IMR-90 (cell line): ENCODE measurements around the gene SDHB. TPM values are rescaled to one million over a fixed set of nuclear protein-coding genes. Genes with fewer than 3 reads are reported as not detected.

Experiments
- ATAC-seq: fragments of 200-7000 bp; cut with Tn5 transposase; 2 replicates; pipeline ENCODE4 v1.9.1; 2020; ENCODE audit warnings: low read depth, mild to moderate bottlenecking, moderate library complexity
- BruUV-seq: library from RNA; stranded (reverse); fragments of 400-500 nt; replicated peaks from 2 replicates; lab custom pipeline; 2021; lab: Mats Ljungman, UMichigan
- CTCF ChIA-PET: fragments of 300-600 bp; formaldehyde crosslinking; extraction: SDS; loops from one replicate; lab custom pipeline; 2021; ENCODE audit warnings: antibody characterized with exemption; lab: Yijun Ruan, JAX
- POLR2A ChIA-PET: fragments of 300-600 bp; sonication (Branson Sonifier 250); formaldehyde crosslinking; loops from one replicate; lab custom pipeline; 2022; ENCODE audit warnings: antibody characterized with exemption; ENCODE audit not compliant: unreplicated experiment; lab: Charles Lee
- DNase-seq: peaks from one replicate; pipeline ENCODE4 v3.0.0; 2013
- H2AFZ ChIP-seq: replicated peaks from 2 replicates; pipeline ENCODE3; 2013; ENCODE audit warnings: low read length, mild to moderate bottlenecking; ENCODE audit not compliant: poor library complexity
- H2AK5ac ChIP-seq: 2 replicates; pipeline ENCODE4 v1.6.1; 2013; ENCODE audit warnings: low read depth, low read length, inconsistent platforms
- H2AK9ac ChIP-seq: replicated peaks from 2 replicates; pipeline ENCODE3; 2013; ENCODE audit warnings: mild to moderate bottlenecking, low read depth, low read length, moderate library complexity; ENCODE audit not compliant: poor library complexity
- H2BK120ac ChIP-seq: 2 replicates; pipeline ENCODE4 v1.6.1; 2013; ENCODE audit warnings: low read depth, low read length, inconsistent platforms
- H2BK15ac ChIP-seq: 3 replicates; pipeline ENCODE4 v1.6.1; 2013; ENCODE audit warnings: low read depth, low read length, inconsistent platforms
- H2BK20ac ChIP-seq: 2 replicates; pipeline ENCODE4 v1.6.1; 2013; ENCODE audit warnings: low read depth, mild to moderate bottlenecking, inconsistent platforms, low read length, moderate library complexity
- H2BK5ac ChIP-seq: 2 replicates; pipeline ENCODE4 v1.6.1; 2013; ENCODE audit warnings: mild to moderate bottlenecking, low read depth, low read length, inconsistent platforms; ENCODE audit not compliant: poor library complexity, severe bottlenecking
- H3K14ac ChIP-seq: replicated peaks from 2 replicates; pipeline ENCODE4 v1.6.1; 2013; ENCODE audit warnings: low read depth, low read length, inconsistent platforms
- H3K18ac ChIP-seq: 2 replicates; pipeline ENCODE4 v1.6.1; 2013; ENCODE audit warnings: low read depth, low read length, control low read depth
- H3K23ac ChIP-seq: 2 replicates; pipeline ENCODE4 v1.6.1; 2013; ENCODE audit warnings: low read depth, low read length, inconsistent platforms
- H3K27ac ChIP-seq: 2 replicates; pipeline ENCODE4 v1.5.1; 2013; ENCODE audit warnings: mild to moderate bottlenecking, control low read depth, low read length; ENCODE audit not compliant: insufficient read depth
- H3K27me3 ChIP-seq: 2 replicates; pipeline ENCODE4 v1.6.1; 2013; ENCODE audit warnings: low read length; ENCODE audit not compliant: control insufficient read depth, insufficient read depth
- H3K36me3 ChIP-seq: 2 replicates; pipeline ENCODE4 v1.6.1; 2013; ENCODE audit warnings: low read length, mixed read lengths; ENCODE audit not compliant: control insufficient read depth, insufficient read depth
- H3K4ac ChIP-seq: 2 replicates; pipeline ENCODE4 v1.6.1; 2013; ENCODE audit warnings: low read depth, low read length, inconsistent platforms
- H3K4me1 ChIP-seq: 2 replicates; pipeline ENCODE4 v1.6.1; 2013; ENCODE audit warnings: low read length, mixed read lengths; ENCODE audit not compliant: control insufficient read depth, insufficient read depth
- H3K4me2 ChIP-seq: 2 replicates; pipeline ENCODE4 v1.6.1; 2013; ENCODE audit warnings: low read depth, mild to moderate bottlenecking, control low read depth, low read length, moderate library complexity
- H3K4me3 ChIP-seq: 2 replicates; pipeline ENCODE4 v1.5.1; 2013; ENCODE audit warnings: low read depth, mild to moderate bottlenecking, control low read depth, low read length, moderate library complexity; ENCODE audit not compliant: insufficient read depth
- H3K56ac ChIP-seq: 2 replicates; pipeline ENCODE4 v1.6.1; 2013; ENCODE audit warnings: low read length, inconsistent platforms; ENCODE audit not compliant: insufficient read depth; ENCODE audit errors: extremely low read depth
- H3K79me1 ChIP-seq, 2 experiments: 2 replicates each; pipeline ENCODE4 v1.6.1; 2013; ENCODE audit warnings: low read length in 2 of 2, inconsistent platforms in 1 of 2, low read depth in 1 of 2
- H3K9ac ChIP-seq: 2 replicates; pipeline ENCODE4 v1.6.1; 2013; ENCODE audit warnings: low read depth, low read length, control low read depth
- H3K9me1 ChIP-seq: 2 replicates; pipeline ENCODE4 v1.6.1; 2013; ENCODE audit warnings: low read length, inconsistent platforms; ENCODE audit not compliant: insufficient read depth
- H3K9me3 ChIP-seq: 2 replicates; pipeline ENCODE4 v1.6.1; 2013; ENCODE audit warnings: low read length; ENCODE audit not compliant: control insufficient read depth, insufficient read depth
- H4K20me1 ChIP-seq: 2 replicates; pipeline ENCODE4 v1.6.1; 2013; ENCODE audit warnings: low read length, inconsistent platforms; ENCODE audit not compliant: insufficient read depth
- H4K5ac ChIP-seq: 2 replicates; pipeline ENCODE4 v1.6.1; 2013; ENCODE audit warnings: mild to moderate bottlenecking, low read depth, low read length, control low read depth
- H4K8ac ChIP-seq, 2 experiments: 2 replicates each; pipeline ENCODE4 v1.6.1; 2013; ENCODE audit warnings: low read depth in 2 of 2, low read length in 2 of 2, control low read depth in 1 of 2, inconsistent platforms in 1 of 2
- H4K91ac ChIP-seq: 2 replicates; pipeline ENCODE4 v1.6.1; 2013; ENCODE audit warnings: low read depth, low read length, inconsistent platforms; ENCODE audit not compliant: insufficient read depth
- BHLHE40 ChIP-seq: fragments of 150-350 bp; IDR thresholded peaks from 2 replicates; pipeline ENCODE4 v1.6.1; 2016; ENCODE audit warnings: mild to moderate bottlenecking, low read depth, low read length
- CEBPB ChIP-seq: IDR thresholded peaks from 2 replicates; pipeline ENCODE4 v1.6.1; 2012; ENCODE audit warnings: low read depth, low read length, improper control_type of control experiment
- CHD1 ChIP-seq: IDR thresholded peaks from 2 replicates; pipeline ENCODE4 v1.6.1; 2012; ENCODE audit warnings: low read depth, low read length, improper control_type of control experiment
- CTCF ChIP-seq: conservative IDR thresholded peaks from 2 replicates; pipeline ENCODE4 v1.5.1; 2012; ENCODE audit warnings: mild to moderate bottlenecking, low read depth, low read length, improper control_type of control experiment
- ELK1 ChIP-seq: fragments of 150-350 bp; IDR thresholded peaks from 2 replicates; pipeline ENCODE4 v1.6.1; 2016; ENCODE audit warnings: low read depth, mild to moderate bottlenecking, low read length, moderate library complexity, borderline replicate concordance
- FOS ChIP-seq: fragments of 150-350 bp; IDR thresholded peaks from 2 replicates; pipeline ENCODE4 v1.6.1; 2016; ENCODE audit warnings: low read depth, low read length
- MAFK ChIP-seq: IDR thresholded peaks from 2 replicates; pipeline ENCODE4 v1.6.1; 2012; ENCODE audit warnings: low read depth, low read length, improper control_type of control experiment
- MAZ ChIP-seq: IDR thresholded peaks from 2 replicates; pipeline ENCODE4 v1.6.1; 2012; ENCODE audit warnings: low read depth, mild to moderate bottlenecking, low read length, improper control_type of control experiment, moderate library complexity, borderline replicate concordance
- MXI1 ChIP-seq: IDR thresholded peaks from 2 replicates; pipeline ENCODE4 v1.6.1; 2012; ENCODE audit warnings: low read depth, mild to moderate bottlenecking, low read length, moderate library complexity, borderline replicate concordance
- NFE2L2 ChIP-seq: fragments of 150-350 bp; IDR thresholded peaks from 2 replicates; pipeline ENCODE4 v1.6.1; 2016; ENCODE audit warnings: low read depth, mild to moderate bottlenecking, low read length
- POLR2A ChIP-seq: IDR thresholded peaks from 2 replicates; pipeline ENCODE4 v1.6.1; 2012; ENCODE audit warnings: mild to moderate bottlenecking, low read depth, low read length
- RAD21 ChIP-seq: IDR thresholded peaks from 2 replicates; pipeline ENCODE4 v1.6.1; 2012; ENCODE audit warnings: low read length, improper control_type of control experiment
- RFX5 ChIP-seq: IDR thresholded peaks from 2 replicates; pipeline ENCODE4 v1.8.0; 2012; ENCODE audit warnings: low read depth, mild to moderate bottlenecking, low read length, moderate library complexity
- SMC3 ChIP-seq: fragments of 150-350 bp; IDR thresholded peaks from 2 replicates; pipeline ENCODE4 v1.6.1; 2016; ENCODE audit warnings: low read depth, mild to moderate bottlenecking, antibody characterized with exemption, low read length, moderate library complexity
- USF2 ChIP-seq: fragments of 150-350 bp; IDR thresholded peaks from 2 replicates; pipeline ENCODE4 v1.6.1; 2017; ENCODE audit warnings: mild to moderate bottlenecking, antibody characterized with exemption, low read length, low read depth
- WGBS, 2 experiments: methylation state at CpG; one replicate each; pipeline versions ENCODE4 v1.1.5 to v1.1.7; 2013; ENCODE audit warnings: missing lambda C conversion rate in 2 of 2; ENCODE audit not compliant: insufficient read length in 1 of 2; ENCODE audit errors: extremely low coverage in 2 of 2; 5-methylcytosine and 5-hydroxymethylcytosine counted together
- dilution Hi-C: fragments of 300-500 bp; cut with HindIII; formaldehyde crosslinking; loops from one replicate; pipeline ENCODE4 v1.14.3; 2018; ENCODE audit warnings: low sequenced_read_pairs; ENCODE audit not compliant: unreplicated experiment
- in situ Hi-C: fragments of 300-500 bp; cut with MboI; formaldehyde crosslinking; loops from 3 replicates; pipeline ENCODE4 v1.14.3; 2019; ENCODE audit warnings: low sequenced_read_pairs, inconsistent platforms, mixed read lengths
- intact Hi-C: fragments of 100-400 bp; cut with micrococcal nuclease; formaldehyde crosslinking; loops from 2 replicates; pipeline ENCODE4 v1.10.0; 2022
- polyA plus RNA-seq, 3 experiments: library from polyadenylated mRNA; depleted of rRNA; stranded (reverse); fragments of >200 nt; gene quantifications; 2 replicates each; pipeline ENCODE4 v1.2.3, GENCODE V29; 2012; ENCODE audit warnings: low replicate concordance in 1 of 3
- total RNA-seq: library from RNA; depleted of rRNA; stranded (reverse); fragments of >200 nt; gene quantifications from 2 replicates; pipeline ENCODE4 v1.2.3, GENCODE V29; 2012

The SDHB gene
- total and polyA plus RNA-seq, 2 of the 4 experiments (the other 2 are of a cell fraction): 122 to 206 TPM

GRCh38 chr1:16970132-16970910 is 83.5 kb downstream of the SDHB start:
- ChIA-PET CTCF (no interaction called here), POLR2A (no interaction called here)
- Histone ChIP-seq H3K4ac (no peak overlapping the region), H2AK5ac (no peak overlapping the region), H4K20me1 (peaks cover 8% of the 10 kb centered on the region), H3K9ac (no peak overlapping the region), H3K23ac (no peak overlapping the region), H3K4me3 (no peak overlapping the region), H3K14ac (no peak overlapping the region), H2BK5ac (no peak overlapping the region), H3K9me1 (no peaks in the 10 kb centered on the region), H3K36me3 (peaks cover 14% of the 10 kb centered on the region; the same call in 1 of the 2 replicates), H2BK15ac (no peak overlapping the region), H3K79me1 (no peaks in the 10 kb centered on the region), H2BK20ac (no peak overlapping the region), H3K9me3 (no peaks in the 10 kb centered on the region), H3K27ac (no peak overlapping the region), H2AFZ (no peak overlapping the region), H3K4me1 (peaks cover 7% of the 10 kb centered on the region), H2AK9ac (no peak overlapping the region), H3K56ac (no peak overlapping the region), H3K27me3 (no peaks in the 10 kb centered on the region; the same call in 1 of the 2 replicates), H4K91ac (no peak overlapping the region), H3K18ac (no peak overlapping the region), H4K5ac (no peak overlapping the region), H2BK120ac (no peak overlapping the region), H3K4me2 (no peak overlapping the region), H4K8ac (no peak overlapping the region)
- intact Hi-C loops (no loop called here), in situ Hi-C loops (no loop called here), dilution Hi-C loops (no loop called here)
- 98% methylated on average over 6 of the region's 28 CpGs; no CpG with 5 or more reads in 1 of the 2 experiments for WGBS, 2 experiments
- no peak for ATAC-seq
- DNase-seq: no peak
- no TSS peak for BruUV-seq
- no peak for TF ChIP-seq MXI1
- TF ChIP-seq CTCF: no peak
- TF ChIP-seq POLR2A: no peak
- no peak for TF ChIP-seq SMC3
- no peak for TF ChIP-seq BHLHE40
- no peak for TF ChIP-seq USF2
- no peak for TF ChIP-seq ELK1
- TF ChIP-seq MAFK: no peak
- no peak for TF ChIP-seq CHD1
- no peak for TF ChIP-seq NFE2L2
- no peak for TF ChIP-seq RAD21
- no peak for TF ChIP-seq RFX5
- TF ChIP-seq FOS: no peak
- TF ChIP-seq CEBPB: no peak
- TF ChIP-seq MAZ: no peak
